Posterior vena cava (tissue), 2 donors: ENCODE results near the gene MAL. TPM values are rescaled to one million over a fixed set of nuclear protein-coding genes. Genes with fewer than 3 reads are reported as not detected.

Experiments used
- DNase-seq: peaks from one replicate; pipeline ENCODE4 v3.0.0-alpha.2; 2020; ENCODE audit warnings: low spot score
- intact Hi-C, 2 donors: fragments of 100-400 bp; cut with DNase I; formaldehyde crosslinking; loops; one replicate each; pipeline versions ENCODE4 v1.14.1 to v1.14.2; 2022 to 2023
- total RNA-seq, 2 donors: library from RNA; stranded (reverse); fragmentation: NEBNext Ultra II Directional; extraction: Animal tissue kit (Norgen Biotek cat#: 25700); gene quantifications; one replicate each; pipeline ENCODE4 v1.2.1, GENCODE V29; 2021
- donor health status: DM: yes; HTN: yes; CAD: no.
- donor health status: DM: yes; HTN: yes; CAD: no.

MAL gene
- total RNA-seq, 2 donors from 2014 or later, result 1.0 to 1.6 TPM

DNA sequence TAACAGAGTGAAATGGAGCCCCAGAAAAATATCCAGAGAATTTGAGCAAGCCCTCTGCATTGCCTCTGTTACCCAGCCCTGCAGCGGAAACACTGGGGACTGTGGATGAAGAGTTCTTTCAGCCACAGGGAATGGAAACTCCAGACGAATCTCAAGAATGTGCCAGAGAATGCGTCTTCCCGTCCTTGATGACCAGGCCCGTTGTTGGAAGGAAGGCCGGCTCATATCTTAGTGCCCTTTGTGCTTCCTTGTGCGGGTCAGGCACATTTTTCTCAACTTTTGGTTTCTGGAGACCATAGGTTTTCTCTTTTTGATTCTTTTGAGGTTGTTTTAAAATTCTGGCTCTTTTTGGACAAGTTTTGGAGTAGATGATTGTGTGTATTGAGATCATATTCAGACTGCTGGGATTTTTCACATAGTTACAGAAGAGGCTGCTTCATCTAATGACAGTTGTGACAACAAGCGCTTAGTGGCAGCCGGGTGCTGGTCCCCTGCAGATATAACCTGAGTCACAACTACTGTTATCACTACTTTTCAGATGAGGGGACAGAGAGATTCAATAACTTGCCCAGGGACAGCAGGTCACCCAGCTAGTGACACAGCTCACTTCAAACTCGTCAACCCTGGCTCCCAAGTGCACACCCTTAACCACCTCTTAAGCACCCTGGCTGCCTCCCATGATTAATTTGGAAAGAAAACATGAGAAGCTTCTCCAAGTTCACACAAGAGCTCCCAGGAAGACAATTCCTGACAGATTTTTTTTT, 15.7 kb downstream of the MAL start:
- intact Hi-C loops, result no loop called here
- DNase-seq, result no peak

DNA sequence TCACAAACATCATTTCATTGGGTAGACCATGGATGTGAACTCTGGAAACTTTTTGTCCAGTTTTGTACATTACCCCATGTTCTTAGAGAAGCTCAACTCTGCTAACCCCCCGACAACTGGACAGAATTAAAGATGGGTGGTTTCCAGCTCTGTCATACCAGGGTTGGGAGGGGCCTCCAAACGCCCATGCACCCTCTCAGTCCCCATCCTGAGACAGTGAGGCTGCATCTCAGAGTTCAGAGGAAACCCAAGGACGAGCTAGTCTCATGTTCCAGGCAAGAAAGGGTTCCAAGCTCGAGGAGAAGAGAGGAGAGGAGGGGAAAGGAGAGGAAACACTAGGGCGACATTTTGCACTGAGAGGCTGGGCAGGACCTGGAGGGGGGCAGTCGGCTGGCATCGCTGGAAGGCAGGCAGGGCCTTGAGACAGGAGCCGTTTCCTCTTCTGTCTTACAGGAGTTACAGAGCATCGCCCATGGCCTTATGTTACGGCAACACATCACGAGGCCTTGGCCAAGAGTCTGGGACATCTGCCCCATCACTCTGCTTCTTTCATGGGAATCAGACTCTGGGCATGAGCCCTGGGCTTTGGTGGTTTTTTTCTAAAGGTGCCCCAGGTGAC, 16.4 kb downstream of the MAL start:
- DNase-seq, result no peak
- intact Hi-C loops, result no loop called here

DNA sequence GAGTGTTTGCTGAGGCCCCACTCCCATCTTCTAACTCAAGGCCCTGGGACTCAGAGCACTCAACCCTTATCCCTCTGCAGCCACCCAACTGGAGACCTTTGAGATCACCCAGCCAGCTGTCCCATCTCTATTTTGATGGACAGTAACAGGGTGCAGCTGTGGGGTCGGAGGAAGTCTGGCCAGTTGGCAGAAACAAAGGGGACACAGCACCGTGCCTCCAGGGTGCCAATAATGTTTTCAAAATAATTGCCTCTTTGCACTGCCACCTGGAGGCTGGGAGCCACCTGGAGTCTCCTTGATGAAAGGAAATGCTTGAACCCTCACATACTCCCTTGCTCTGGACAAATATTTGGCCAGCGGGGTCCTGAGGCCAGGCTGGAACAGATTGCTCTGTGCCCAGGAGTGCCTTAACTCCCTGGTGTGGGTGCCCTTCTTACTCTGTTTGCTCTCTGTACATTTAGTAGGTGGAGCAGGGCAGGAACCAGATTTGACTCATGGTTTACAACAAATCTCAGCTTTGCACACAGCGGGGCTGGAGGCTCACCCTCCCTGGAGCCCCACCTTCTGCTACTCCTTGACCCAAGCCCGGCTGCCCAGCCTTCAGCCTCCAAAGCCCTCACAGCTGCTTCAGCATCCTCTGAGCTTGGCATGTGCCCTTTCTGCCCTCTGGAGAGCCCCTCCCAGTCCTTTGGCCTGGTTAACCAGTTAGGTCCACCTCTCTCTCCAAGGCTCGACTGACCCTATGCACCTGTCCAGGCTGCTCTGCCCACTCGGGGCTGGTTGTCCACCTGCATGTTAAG, 17.2 kb downstream of the MAL start:
- intact Hi-C loops, result no loop called here
- DNase-seq, result no peak

DNA sequence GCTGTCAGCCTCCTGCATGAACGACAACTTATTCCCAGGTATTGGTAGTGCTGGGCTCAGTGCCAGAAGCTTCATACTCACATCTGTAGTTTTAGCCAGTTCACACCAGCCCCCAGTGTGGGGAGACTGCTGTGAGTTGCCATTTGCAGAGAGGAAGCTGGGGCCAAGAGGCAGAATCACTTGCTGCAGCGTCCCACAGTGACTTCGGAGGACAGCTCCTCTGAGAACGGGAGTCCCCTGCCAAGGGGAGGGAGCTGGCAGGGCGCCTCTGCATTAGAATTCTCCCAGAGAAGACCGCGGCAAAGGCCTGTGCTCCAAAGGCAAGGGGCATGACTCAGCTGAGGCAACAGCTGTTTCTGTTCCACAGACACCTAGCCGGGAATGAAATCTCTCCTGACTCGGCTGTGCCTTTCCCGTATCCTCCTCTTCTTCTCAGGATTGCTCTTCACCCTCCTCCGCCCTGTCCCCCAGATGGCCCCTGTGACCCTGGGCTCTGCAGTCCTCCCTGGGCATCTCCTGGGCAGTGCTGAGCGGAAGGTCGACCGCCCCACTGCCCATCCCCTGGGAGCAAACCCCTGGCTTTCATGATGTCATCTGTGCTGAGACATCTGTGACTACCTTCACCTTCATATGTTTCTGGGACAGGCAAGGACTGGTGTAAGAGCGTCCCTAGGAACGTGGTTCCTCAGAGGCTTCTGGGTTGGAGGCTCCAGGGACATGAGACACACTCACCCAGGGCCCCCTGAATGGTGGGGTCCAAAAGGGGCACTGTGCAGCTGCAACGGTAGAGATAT, 18.0 kb downstream of the MAL start:
- intact Hi-C loops, result no loop called here
- peak; percentile 93 for DNase-seq

DNA sequence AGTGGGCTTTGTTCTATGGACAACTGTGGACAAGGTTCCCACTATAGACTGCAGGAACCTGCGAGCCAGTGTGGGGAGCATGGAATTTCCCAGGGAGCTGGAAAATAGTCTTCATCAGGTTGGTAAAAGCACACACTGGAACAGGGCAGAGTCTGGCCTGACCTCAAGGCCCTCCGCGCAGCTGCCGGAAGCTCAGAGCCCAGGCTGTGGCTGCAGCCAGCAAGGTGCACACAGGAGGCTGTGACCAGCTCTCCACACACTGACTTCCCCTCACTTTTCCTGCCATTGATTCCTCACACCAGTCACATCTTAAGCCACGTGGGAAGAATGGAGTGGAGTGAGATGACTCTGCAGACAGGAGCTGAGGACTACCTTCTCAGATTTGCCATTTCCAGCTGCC, 19.1 kb downstream of the MAL start:
- peak; percentile 23 for DNase-seq
- intact Hi-C loops, result no loop called here

DNA sequence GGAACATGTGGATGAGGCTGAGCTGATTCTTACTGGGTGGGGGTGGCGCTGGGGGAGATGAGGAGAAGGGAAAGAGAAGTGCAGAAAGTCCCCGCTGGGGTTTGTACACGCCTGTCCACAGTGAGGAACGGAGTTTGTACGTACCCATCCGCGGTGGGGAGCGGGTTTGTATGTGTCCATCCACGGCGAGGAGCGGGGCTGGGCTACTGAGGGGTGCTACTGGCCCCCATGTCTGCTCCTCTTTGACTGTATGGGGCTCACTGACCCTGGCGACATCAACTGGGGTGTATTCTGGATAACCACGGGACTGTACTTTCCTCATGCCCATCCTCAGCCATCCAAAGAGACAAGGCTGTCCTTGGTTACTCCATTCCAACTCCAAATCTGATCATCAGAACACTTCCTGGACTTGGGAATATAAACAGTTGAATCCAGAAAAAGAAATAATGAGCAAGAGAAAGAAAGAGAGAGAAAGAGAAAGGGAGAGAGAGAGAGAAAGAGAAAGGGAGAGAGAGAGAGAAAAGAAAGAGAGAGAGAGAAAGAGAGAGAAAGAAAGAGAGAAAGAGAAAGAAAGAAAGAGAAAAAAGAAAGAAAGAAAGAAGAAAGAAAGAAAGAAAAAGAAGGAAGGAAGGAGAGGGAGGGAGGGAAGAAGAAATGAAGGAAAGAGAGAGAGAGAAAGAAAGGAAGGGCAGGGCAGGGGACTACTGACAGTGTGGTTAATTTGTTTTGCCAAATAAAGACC, 21.0 kb downstream of the MAL start:
- intact Hi-C loops, result no loop called here

DNA sequence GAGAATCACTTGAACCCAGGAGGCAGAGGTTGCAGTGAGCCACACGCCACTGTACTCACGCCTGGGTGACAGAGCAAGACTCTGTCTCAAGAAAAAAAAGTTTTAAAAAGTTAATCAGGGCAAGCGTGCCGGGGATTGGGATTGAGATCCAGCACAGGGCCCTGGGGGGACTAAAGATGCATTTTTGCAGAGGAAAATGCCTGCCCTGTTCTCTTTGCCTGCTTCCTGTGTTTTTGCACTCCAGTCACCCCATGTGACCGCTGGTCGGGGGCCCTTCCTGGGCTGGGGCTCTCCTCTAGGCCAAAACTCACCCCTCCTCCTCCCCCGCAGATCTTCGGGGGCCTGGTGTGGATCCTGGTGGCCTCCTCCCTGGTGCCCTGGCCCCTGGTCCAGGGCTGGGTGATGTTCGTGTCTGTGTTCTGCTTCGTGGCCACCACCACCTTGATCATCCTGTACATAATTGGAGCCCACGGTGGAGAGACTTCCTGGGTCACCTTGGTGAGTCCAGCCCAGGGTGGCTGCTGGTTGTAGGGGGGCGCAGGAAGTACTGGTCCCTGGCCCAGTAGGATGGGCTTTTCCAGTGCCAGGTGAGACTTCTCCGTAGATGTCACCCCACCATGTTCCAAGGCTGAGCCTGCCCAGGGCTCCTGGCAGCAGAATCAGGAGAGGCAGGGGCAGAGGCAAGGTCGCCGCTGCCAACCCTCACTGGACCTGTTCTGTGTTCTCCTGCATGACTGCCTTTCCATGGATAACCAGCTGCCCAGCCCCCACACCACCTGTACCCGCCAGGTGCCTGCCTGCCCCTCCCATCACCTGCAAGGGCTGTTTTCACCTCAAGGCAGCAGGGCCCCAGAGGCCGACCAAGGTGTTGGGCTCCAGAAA, 22.4 kb downstream of the MAL start:
- intact Hi-C loops, result no loop called here
- DNase-seq, result peak; percentile 72

More for the DNA sequence above, 21.0 kb downstream of the MAL start:
- DNase-seq, result peak; percentile 72

DNA sequence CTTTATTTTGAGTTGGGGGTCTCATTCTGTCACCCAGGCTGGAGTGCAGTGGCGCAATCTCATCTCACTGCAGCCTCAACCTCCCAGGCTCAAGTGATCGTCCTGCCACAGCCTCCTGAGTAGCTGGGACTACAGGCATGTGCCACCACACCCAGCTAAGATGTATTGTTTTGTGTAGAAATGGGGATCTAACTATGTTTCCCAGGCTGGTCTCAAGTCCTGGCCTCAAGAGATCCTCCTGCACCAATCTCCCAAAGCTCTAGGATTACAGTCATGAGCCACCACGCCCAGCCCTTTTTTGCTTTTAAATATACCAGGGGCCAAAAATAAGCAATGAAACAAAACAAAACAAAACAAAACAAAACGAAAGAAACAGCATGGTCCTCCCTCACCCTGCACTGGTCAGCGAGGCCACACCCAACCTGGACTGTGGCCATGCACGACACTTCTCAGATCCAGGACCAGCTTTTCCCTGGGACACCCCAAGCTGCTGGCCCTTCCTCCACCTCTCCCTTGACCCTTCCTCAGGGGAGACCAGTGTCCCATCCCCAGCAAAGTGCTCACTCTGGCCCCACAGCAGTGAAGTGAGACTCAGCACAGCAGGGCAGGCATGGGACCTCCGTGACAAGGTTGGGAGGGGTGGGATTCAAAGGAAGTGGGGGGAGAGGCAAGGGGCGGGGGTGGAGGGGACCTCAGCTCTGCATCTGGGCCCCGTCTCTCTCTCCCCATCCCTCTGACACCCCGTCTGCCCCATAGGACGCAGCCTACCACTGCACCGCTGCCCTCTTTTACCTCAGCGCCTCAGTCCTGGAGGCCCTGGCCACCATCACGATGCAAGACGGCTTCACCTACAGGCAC, 23.5 kb downstream of the MAL start:
- intact Hi-C loops, result no loop called here
- peak; percentile 8 for DNase-seq

DNA sequence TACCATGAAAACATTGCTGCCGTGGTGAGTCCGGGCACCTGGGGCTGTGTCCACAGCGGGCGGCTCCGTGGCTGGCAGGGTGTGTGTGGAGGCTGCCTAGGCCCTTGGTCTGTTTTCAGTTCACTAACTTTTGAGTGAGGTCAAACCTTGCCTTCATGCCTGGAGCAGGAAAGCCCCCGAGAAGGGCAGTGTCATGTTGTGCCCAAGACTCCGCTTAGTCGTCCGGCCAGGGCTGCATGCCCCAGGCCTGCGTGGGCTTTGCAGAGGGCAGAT, 24.1 kb downstream of the MAL start:
- peak; percentile 68 for DNase-seq
- intact Hi-C loops, result no loop called here

DNA sequence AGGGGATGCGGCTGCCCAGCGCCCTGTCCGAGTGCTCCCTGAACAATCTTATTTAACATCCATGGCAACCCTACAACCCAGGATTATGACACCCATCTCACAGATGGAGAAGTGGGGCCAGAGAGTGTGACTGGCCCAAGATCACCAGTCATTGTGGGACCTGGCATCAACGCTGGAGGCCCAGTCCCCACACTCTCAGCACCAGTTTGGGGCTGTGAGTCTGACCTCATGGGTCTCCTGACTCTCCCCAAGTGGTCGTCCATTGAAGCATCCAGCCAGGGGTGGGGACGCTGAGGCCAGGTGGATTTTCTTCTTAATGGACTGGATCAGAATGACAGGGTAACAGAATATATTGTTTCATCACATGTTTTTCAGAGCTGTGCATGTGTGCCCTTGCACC, 24.5 kb downstream of the MAL start:
- peak; percentile 24 for DNase-seq
- intact Hi-C loops, result no loop called here

DNA sequence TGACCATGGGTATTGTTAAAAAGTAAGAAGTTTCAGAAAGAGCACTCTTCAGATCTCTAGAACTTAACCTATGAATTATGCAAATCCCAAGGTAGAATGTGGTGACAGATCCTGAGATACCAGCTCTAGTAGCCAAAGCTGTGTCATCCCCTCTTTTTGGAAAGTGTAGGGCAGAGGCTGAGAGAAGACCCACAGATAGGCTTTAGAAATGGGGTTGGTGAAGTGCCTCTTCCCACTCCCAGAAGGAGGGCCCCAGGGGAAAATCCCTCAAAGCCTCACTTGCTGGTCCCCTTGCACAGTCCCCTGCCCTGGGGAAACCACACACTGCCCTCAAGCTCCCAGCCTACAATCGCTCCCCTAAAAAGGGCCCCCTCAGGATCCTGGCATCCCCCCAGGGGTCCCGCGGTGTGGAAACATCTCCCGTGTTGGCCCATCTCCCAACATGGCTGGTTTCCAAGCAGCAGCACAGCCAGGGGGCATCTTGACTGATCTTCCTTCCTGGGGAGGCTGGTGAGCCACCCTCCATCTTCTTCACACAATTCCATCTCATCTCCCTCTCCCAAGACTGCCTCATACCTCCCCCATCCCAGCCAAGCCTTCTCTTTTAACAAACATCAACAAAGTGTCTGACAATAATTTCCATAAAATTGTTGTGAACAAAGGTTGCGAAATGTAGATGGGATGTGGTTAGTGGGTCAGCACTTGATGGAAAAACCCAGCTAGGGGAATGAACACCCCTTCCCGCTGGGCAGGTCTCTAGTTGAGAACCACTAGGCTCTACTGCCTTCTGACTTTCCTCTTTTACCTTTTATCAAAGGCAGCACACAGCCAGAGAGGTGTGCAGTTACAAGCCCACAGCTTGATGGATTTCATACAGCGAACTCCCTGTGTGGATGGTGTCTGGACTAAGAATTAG, 25.1 kb downstream of the MAL start:
- peak; percentile 38 for DNase-seq
- intact Hi-C loops, result no loop called here

DNA sequence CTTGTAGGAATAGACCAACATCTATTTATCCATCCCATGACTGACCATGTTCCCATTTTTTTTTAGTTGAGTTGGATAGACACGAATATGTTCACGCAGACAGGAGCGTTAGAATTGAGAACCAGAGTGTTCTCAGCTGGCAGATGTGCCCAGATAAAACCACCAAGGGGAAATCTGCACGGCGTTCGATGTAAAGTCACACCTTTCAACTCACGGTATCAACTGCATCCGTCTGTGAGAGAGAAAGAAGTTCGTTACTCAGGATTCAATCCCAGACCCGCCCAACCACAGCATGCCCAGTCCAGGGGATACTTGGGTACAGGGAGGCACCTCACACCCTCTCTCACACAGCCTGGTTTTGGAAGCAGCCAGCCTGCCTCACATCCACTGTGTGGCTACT, 26.1 kb downstream of the MAL start:
- intact Hi-C loops, result no loop called here
- DNase-seq, result no peak

DNA sequence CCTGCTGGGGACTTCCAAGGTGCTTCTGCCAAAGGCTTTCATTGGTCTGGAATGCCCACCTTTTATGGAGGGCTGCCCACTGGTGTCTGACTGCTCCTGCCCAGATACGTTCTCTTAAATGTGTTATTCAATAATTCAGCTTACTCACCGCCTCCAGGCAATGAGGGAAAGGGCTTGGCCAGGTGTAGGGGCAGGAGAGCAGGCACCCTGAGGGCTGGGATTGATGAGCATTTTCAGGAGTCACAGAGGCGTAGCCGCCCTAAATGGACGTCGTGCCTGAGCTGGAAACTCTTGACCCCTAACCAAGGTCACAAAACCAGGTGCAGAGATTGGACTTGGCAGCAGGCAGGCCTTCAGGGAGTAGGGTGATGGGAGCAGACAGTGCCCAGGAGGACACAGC, 26.8 kb downstream of the MAL start:
- intact Hi-C loops, result no loop called here
- peak; percentile 26 for DNase-seq

DNA sequence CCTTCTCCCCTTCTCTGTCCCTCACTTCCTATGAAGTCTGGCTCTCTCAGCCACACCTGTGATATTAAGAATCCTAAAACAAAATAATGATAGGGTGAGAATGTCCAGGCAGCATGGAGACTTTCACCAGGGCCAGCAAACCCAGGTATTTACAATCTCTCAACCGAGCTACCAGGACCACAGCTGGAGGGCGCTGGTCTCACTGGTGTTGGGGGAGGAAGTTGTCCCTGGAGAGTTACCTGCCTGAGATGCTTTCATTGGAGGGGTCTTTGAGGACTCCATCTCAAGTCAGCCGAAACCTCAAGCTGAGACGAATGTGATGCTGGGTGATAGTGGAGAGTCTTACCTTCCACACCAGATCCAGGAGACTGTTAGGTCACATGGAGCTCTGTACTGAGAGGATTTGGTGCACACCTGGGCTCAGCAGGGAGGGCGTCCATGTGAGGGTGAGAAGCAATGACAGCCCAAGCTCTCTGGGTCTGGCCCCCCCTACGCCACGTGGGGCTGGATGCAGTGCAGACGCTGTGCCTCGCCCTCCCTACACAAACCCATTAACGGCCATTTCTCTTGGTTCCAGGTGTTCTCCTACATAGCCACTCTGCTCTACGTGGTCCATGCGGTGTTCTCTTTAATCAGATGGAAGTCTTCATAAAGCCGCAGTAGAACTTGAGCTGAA, 27.4 kb downstream of the MAL start:
- intact Hi-C loops, result no loop called here
- peak; percentile 44 for DNase-seq

DNA sequence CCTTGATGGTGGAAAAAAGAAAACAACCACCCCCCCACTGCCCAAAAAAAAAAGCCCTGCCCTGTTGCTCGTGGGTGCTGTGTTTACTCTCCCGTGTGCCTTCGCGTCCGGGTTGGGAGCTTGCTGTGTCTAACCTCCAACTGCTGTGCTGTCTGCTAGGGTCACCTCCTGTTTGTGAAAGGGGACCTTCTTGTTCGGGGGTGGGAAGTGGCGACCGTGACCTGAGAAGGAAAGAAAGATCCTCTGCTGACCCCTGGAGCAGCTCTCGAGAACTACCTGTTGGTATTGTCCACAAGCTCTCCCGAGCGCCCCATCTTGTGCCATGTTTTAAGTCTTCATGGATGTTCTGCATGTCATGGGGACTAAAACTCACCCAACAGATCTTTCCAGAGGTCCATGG, 28.0 kb downstream of the MAL start:
- intact Hi-C loops, result no loop called here
- DNase-seq, result peak; percentile 44

DNA sequence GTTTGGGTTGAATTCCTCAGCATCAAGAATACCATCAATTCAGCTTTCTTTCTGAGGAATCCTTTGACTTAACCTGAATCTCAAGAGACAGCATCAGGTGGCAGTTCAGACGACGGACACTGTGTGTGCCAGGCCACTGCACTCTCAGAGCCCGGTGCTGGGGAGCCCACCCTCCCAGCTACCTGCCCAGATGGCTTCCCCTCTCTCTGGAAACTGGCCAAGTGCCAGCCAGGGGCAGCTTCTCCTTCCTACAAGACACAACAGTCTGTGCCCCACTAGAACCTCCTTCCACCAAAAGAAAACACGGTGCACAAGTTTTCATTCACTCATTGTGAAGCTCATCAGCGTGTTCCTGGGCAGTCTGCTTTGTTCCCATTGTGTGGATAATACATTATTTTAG, 28.5 kb downstream of the MAL start:
- intact Hi-C loops, result no loop called here
- peak; percentile 62 for DNase-seq
